OCI-LY7 (cell line): ENCODE data around the gene USH1C.

Experiments
- EZH2phosphoT487 ChIP-seq: fragments of 200-600 bp; sonication (generic); IDR thresholded peaks from 2 replicates; pipeline ENCODE4 v1.6.1; 2018; ENCODE audit warnings: low read depth, borderline replicate concordance, mild to moderate bottlenecking, mixed run types, antibody characterized with exemption, low read length, moderate library complexity, mixed read lengths
- TF ChIP-seq, protein P1 (sequence below): fragments of 200-600 bp; sonication (generic); conservative IDR thresholded peaks from 2 replicates; pipeline ENCODE4 v1.5.1; 2014; ENCODE audit warnings: mild to moderate bottlenecking, antibody characterized with exemption, low read length, moderate library complexity, mixed read lengths

DNA sequence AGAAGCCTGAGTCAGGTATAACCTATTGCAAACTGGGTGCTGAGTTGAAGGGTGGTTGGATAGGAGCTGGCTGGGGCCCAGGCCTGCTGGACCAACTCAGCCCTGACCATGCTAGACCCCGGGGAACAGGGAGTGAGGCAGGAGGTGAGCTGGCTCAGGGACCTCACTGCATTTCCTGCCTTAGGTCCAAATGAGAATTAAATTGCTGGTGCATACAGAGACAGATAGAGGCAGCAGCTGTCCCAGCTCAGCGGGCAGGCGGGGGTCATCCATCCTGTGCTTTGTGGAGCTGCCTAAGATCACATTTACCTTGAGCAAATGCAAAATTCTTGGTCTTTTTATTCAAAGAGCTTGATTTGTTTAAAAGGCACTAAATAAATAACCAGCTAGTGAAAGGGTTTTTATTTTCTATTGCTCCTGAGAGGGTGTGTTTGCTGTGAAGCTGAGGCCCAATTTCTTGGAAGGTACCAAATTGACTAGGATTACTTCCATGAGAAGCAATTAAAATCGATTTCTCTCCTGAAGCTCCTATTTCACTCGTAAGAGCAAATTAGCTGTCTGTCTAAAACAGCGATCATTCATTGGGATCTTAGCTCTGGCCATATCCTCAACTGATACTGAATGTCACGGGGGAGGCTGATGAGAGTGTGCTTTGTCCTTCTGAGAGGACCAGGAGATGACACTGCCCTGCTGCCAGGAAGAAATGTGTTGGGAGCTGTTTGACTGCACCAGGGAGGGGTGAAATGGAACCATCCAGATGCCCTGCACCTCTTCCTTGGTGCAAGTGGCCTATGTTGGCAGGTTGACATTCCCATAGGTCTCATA, 24.9 kb downstream of the USH1C start:
- TF ChIP-seq, protein P1, sequence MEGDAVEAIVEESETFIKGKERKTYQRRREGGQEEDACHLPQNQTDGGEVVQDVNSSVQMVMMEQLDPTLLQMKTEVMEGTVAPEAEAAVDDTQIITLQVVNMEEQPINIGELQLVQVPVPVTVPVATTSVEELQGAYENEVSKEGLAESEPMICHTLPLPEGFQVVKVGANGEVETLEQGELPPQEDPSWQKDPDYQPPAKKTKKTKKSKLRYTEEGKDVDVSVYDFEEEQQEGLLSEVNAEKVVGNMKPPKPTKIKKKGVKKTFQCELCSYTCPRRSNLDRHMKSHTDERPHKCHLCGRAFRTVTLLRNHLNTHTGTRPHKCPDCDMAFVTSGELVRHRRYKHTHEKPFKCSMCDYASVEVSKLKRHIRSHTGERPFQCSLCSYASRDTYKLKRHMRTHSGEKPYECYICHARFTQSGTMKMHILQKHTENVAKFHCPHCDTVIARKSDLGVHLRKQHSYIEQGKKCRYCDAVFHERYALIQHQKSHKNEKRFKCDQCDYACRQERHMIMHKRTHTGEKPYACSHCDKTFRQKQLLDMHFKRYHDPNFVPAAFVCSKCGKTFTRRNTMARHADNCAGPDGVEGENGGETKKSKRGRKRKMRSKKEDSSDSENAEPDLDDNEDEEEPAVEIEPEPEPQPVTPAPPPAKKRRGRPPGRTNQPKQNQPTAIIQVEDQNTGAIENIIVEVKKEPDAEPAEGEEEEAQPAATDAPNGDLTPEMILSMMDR: no peak
- TF ChIP-seq EZH2phosphoT487: no peak
